GM21381 (cell line): ENCODE measurements around the gene PLEKHS1.
A peak's percentile ranks its signal among the peaks of the same experiment; 100 is the strongest.
"Not testable (repeated sequence)": the region's sequence is repeated elsewhere in the genome, so short reads cannot be mapped to it uniquely, and the experiment has no call there.

Experiments
- ATAC-seq: cut with Tn5 transposase; IDR thresholded peaks from one replicate; pipeline ENCODE4 v1.9.1; 2021; ENCODE audit warnings: mild to moderate bottlenecking, moderate library complexity; ENCODE audit not compliant: unreplicated experiment

Gene PLEKHS1

DNA sequence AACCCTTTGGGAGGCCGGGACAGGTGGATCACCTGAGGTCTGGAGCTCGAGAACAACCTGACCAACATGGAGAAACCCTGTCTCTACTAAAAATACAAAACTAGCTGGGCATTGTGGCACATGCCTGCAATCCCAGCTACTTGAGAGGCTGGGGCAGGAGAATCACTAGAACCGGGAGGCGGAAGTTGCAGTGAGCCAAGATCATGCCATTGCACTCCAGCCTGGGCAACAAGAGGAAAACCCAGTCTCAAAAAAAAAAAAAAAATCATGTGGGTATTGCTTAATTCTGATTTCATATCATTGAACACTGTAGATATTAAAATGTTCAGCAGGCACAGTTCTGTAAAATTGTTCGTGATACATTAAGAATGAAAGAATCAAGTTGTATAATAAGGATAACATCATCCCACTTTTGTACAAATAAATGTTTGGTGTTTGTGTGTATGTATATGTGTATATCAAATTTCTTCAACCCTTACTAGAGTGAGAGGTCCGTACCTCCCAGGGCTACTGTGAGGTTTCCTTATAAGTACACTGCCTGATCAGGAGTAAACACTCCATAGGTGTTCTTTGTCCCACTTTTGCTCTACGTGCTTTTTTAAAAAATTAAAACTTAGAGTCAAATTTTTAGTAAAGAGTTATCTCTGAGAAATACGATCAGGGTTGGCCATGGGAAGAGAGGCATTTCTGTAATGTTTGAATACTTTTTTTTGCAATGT is 31.7 kb downstream of the PLEKHS1 start:
- no peak for ATAC-seq

DNA sequence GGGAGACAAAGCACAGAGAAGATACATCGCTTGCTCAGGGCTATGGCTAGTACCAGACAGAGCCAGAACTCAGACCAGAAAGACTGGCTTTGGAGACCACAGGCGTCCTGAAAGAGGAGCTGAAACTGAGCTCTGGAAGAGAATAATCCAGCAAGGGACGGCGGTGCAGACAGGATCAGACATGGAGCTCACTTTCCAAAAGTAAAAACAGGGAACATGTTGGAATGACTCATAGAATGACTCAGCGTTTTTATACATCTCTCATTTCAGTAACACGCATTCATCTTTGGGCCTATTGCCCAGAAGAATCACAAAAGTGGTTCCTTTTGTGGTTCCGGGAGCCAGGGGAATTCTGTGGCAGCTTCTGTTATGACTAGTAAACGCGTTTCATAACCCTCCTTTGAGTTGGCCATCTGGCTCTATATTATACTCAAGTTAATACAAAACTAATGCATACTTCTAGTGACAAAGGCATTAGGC is 37.2 kb downstream of the PLEKHS1 start:
- peak; percentile 78 for ATAC-seq

DNA sequence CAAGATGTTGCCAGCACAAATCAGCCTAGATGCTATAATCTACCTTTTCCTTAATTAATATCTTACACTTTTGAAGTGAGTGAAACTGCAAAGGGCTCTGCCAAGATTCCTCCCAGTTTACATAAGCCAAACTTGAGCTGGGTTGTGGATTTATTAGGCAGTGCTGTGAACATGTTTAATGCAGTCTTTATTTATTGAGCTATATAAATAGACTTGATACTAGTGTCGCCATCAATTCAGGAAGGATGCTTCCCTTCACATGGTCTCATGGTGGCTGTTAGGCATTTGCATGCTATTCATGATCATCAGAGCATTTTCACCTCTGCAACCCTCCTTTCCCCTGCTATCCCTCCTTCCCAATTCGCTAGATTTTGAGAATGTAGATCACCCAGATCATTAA is 40.2 kb downstream of the PLEKHS1 start:
- ATAC-seq, result no peak

DNA sequence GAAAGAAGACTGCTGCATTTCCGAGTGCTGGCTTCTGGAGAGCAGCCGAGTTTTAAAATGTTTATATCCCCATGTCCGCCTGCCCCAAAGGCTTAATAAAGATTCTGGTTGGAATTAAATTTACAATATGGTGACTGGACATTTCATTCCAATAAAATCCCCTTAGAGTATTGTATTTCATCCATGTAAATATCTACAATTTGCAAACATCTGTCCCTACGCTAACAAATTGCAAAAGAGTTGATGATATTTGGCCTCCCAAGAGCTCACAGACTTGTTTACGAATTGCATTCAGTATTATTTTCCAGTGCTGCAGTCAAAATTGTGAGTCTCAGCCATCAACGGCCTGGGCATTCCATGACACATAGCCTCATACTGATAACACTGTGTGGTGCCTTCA is 50.1 kb downstream of the PLEKHS1 start:
- ATAC-seq, result no peak

DNA sequence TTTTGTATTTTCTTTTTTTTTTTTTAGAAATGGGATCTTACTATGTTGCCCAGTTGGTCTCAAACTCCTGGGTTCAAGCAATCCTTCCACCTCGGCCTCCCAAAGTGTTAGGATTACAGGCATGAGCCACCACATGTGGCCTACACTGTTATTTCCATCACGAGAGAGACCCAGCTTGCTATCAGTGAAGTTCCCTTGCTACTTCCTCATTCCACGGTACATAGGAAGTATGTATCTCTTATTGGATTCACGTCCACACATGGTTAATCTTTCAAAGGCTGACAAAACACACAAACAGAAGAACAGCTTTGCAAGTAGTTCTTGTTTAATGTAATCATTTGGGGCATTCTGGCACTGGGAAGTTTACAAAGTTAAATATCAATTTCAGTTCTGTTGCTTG is 51.5 kb downstream of the PLEKHS1 start:
- ATAC-seq, result no peak

DNA sequence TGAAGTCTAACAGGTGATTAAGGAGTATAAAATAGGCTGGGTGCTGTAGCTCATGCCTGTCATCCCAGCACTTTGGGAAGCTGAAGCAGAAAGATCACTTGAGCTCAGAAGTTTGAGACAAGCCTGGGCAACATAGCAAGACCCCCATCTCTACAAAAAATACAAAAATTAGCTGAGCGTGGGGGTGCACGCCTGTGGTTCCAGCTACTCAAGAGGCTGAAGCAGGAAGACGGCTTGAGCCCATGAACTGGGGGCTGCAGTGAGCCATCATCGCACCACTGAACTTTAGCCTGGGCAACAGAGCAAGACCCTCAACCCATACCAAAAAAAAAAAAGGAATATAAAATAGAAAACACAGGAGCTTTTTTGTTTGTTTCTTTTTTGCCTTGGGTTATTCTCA is 55.0 kb downstream of the PLEKHS1 start:
- no peak for ATAC-seq

DNA sequence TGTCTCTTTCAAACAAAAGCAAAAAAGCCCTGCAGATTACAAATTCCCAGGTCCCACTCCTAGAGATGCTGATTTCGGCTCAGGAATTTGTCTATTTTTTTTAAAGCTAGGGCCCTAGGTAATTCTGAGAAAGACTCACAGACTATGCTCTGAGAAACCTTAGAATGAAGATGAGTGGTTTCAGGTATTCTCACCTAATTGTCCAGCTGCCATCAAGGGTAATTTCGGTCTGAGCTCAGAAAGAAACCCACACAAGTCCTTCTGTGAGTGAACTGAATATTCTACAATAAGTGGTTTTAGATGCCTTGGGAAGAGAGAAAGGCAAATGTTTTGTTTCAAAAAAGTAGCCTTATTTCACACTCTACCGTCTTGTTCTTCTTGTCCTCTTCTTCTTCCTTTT is 56.7 kb downstream of the PLEKHS1 start:
- no peak for ATAC-seq

DNA sequence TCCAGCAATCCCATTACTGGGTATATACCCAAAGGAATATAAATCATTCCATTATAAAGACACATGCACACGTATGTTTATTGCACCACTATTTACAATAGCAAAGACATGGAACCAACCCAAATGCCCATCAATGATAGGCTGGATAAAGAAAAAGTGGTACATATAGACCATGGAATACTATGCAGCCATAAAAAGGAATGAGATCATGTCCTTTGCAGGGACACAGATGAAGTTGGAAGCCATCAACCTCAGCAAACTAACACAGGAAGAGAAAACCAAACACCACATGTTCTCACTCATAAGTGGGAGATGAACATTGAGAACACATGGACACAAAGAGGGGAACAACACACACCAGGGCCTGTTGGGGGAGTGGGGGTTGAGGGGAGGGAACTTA is 63.2 kb downstream of the PLEKHS1 start:
- not testable (repeated sequence) for ATAC-seq

DNA sequence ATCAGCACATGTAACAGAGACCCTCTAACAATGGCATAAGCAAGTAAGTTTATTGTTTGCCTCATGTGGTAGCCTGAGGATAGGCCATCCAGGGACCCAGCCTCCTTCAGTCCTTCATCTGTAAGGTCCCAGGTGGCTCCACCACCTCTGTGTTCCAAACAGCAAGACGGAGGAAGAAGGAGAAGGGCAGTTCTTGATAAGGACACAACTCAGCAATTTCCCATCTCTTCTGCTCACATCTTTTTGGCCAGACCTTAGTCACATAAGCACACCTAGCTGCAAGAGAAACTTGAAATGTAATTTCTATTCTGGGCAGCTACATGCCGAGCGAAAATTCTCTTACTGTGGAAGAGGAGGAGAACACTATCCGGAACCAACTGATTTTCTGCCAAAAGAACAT is 68.5 kb downstream of the PLEKHS1 start:
- ATAC-seq, result no peak

DNA sequence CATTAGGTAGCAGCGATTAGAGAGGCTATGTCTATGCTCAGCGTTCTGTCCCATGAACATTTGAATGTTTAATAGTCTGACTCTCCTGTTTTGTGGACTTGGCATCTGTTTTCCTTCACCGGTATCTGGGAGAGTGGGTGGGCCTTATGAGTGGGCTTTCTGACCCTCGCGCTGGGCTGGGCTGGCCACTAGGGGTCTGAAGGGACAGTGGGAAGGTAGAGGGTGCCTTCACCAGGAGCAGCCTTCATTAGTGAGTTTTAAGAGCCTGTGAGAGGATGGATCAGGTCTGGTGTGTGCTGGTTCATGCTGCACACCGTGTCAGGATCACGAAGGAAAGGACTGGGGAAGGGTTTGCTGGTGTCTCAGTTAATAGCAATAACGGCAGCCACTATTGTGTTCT is 69.0 kb downstream of the PLEKHS1 start:
- ATAC-seq, result no peak

DNA sequence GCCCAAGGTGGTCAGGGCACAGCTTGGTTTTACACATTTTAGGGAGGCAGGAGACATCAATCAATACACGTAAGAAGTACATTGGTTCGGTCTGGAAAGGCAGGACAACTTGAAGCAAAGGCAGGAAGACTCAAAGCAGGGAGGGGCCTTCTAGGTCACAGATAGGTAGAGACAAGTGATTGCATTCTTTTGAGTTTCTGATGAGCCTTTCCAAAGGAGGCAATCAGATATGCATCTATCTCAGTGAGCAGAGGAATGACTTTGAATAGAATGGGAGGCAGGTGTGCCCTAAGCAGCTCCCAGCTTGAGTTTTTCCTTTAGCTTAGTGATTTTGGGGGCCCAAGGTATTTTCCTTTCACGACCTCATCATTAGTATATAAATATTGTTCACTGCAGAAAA is 69.8 kb downstream of the PLEKHS1 start:
- not testable (repeated sequence) for ATAC-seq

DNA sequence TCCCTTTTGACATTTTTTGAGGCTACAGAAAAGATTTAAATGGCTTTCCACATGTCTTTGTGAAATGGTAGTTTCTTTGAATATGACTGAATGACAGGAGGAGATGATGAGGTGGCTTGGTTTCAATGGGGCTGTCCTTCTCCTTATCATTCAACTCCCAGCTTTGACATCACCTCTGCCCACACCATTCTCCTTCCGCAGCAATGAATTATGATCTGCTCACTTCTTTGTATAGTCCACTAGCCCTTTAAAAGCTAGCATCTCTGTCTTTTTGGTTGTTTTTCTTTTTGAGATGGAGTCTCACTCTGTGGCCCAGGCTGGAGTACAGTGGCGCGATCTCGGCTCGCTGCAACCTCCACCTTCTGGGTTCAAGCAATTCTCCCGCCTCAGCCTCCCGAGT is 70.7 kb downstream of the PLEKHS1 start:
- no peak for ATAC-seq

DNA sequence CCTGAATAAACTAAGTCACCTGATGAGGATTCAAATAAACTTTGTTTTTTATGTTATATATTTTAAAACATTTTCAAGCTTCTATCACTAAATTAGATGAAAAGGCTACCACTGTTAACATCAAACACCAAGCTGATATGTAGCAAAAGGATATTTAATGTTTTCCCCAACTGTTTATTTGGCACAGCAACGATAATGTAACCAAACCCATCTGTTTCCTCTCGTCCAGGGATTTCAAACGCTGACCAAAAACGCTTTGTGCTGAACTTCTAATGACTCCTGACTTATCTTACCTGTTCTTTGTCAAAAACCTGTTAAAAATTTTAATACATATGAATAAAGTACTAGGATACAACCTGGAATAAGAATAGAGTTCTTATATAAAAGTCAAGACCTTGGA is 71.9 kb downstream of the PLEKHS1 start:
- ATAC-seq, result no peak

DNA sequence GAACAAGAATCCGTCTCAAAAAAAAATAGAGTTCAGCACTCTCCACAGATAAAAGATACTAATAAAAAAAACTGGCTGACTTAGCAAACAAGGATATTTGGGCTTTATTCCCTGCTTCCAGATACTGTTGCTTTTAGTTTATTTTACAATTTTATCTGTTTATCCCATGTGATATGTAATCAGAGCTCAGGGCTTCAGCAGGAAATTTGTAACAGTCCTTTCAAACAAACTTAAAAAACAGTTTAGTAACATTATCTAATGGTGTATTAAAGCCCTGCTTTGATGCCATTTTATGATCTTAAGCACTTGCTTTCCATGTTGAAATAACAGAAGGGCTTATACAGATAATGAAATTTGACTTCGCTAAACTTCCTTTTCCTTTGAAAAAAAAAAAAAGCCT is 74.3 kb downstream of the PLEKHS1 start:
- ATAC-seq, result no peak

DNA sequence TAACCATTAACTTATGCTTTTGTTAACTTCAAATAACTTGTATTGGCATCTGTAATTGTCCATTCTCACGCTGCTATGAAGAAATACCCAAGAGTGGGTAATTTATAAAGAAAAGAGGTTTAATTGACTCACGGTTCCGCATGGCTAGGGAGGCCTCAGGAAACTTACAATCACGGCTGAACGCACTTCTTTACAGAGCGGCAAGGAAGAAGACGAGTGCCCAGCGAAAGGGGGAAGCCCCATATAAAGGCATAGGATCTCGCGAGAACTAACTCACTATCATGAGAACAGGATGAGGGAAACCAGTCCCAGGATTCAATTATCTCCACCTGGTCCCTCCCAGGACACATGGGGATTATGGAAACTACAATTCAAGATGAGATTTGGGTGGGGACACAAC is 77.1 kb downstream of the PLEKHS1 start:
- not testable (repeated sequence) for ATAC-seq
